Spleen (tissue), 11 donors: ENCODE data around the gene KANSL1. TPM values are rescaled to one million over a fixed set of nuclear protein-coding genes. Genes with fewer than 3 reads are reported as not detected.

Experiments used
- DNase-seq: peaks from one replicate; pipeline ENCODE4 v3.0.0-alpha.2; 2020
- H3K27ac ChIP-seq, 8 donors: fragments of 200-600 bp; sonication (generic) in 7 of 8; 1 replicate in 4 of 8; 2 replicates in 4 of 8; pipeline versions ENCODE4 v1.5.0 to v1.8.0; 2016 to 2021; ENCODE audit warnings: inconsistent platforms in 4 of 8, mild to moderate bottlenecking in 4 of 8, moderate library complexity in 1 of 8
- H3K27me3 ChIP-seq, 7 donors: fragments of 200-600 bp; sonication (generic) in 6 of 7; replicated peaks in 1 of 7; 1 replicate in 4 of 7; 2 replicates in 3 of 7; pipeline versions ENCODE4 v1.5.0 to v1.8.0; 2016 to 2021; ENCODE audit warnings: inconsistent platforms in 3 of 7, mild to moderate bottlenecking in 1 of 7
- H3K36me3 ChIP-seq, 6 donors: fragments of 200-600 bp; sonication (generic) in 5 of 6; 1 replicate in 4 of 6; 2 replicates in 2 of 6; pipeline versions ENCODE4 v1.5.0 to v1.8.0; 2016 to 2021; ENCODE audit warnings: inconsistent platforms in 2 of 6
- H3K4me1 ChIP-seq, 6 donors: fragments of 200-600 bp; sonication (generic) in 5 of 6; 1 replicate in 3 of 6; 2 replicates in 3 of 6; pipeline versions ENCODE4 v1.5.0 to v1.8.0; 2016 to 2021; ENCODE audit warnings: inconsistent platforms in 3 of 6
- H3K4me3 ChIP-seq, 8 donors: fragments of 200-600 bp; sonication (generic) in 7 of 8; 1 replicate in 4 of 8; 2 replicates in 4 of 8; pipeline versions ENCODE4 v1.5.0 to v1.8.0; 2016 to 2021; ENCODE audit warnings: inconsistent platforms in 4 of 8, mild to moderate bottlenecking in 4 of 8, moderate library complexity in 2 of 8
- H3K9me3 ChIP-seq, 8 donors: fragments of 200-600 bp; sonication (generic) in 7 of 8; 1 replicate in 4 of 8; 2 replicates in 4 of 8; pipeline versions ENCODE4 v1.5.0 to v1.8.0; 2016 to 2021; ENCODE audit warnings: inconsistent platforms in 4 of 8
- CTCF ChIP-seq, 11 experiments: fragments of 200-600 bp in 7 of 11; fragments of 450-650 bp in 4 of 11; sonication (generic) in 4 of 11; IDR thresholded peaks in 8 of 11; conservative IDR thresholded peaks in 3 of 11; 1 replicate in 7 of 11; 2 replicates in 4 of 11; pipeline versions ENCODE4 v1.4.0 to v1.8.0; 2016 to 2021; ENCODE audit warnings: antibody characterized with exemption in 11 of 11, inconsistent platforms in 4 of 11, mild to moderate bottlenecking in 1 of 11
- POLR2A ChIP-seq, 3 donors: fragments of 450-650 bp; IDR thresholded peaks; one replicate each; pipeline ENCODE4 v1.5.1; 2017; ENCODE audit warnings: antibody characterized with exemption in 3 of 3, mild to moderate bottlenecking in 1 of 3
- POLR2AphosphoS5 ChIP-seq, 3 donors: sonication (generic); formaldehyde crosslinking; IDR thresholded peaks; one replicate each; pipeline ENCODE4 v1.5.1; 2017; ENCODE audit warnings: antibody characterized with exemption in 3 of 3
- WGBS, 5 donors: extraction: QIAGEN DNeasy Blood & Tissue Kit in 3 of 5; methylation state at CpG; one replicate each; pipeline versions ENCODE4 v1.1.5 to v1.1.7; 2013 to 2018; 5-methylcytosine and 5-hydroxymethylcytosine counted together
- intact Hi-C: fragments of 100-400 bp; cut with DNase I; formaldehyde crosslinking; loops from one replicate; pipeline ENCODE4 v1.15.0; 2023; ENCODE audit warnings: low total_unique reads
- polyA plus RNA-seq, 3 donors: library from polyadenylated mRNA; stranded (reverse); fragments of 200-250 nt; gene quantifications; one replicate each; pipeline ENCODE4 v1.2.1, GENCODE V29; 2013
- total RNA-seq, 7 donors: library from RNA; depleted of rRNA in 3 of 7; stranded (reverse); fragments of >200 nt in 3 of 7; fragmentation: NEBNext Ultra II Directional in 4 of 7; extraction: Animal tissue kit (Norgen Biotek cat#: 25700) in 4 of 7; gene quantifications; one replicate each; pipeline versions ENCODE4 v1.1.0 to v1.2.1, GENCODE V29; 2016 to 2021
- donor health status: healthy with polysubstance abuse.
- donor health status: DM: no; HTN: no; CAD: no; lungs with moderate emphysema.
- donor health status: DM: no; HTN: no; CAD: no.
- donor health status: Bipolar disorder and iron deficiency.
- donor health status: healthy.
- donor health status: DM: no; HTN: no; CAD: no.
- donor health status: DM: yes; HTN: yes; CAD: no.

KANSL1 gene
- total and polyA plus RNA-seq, 10 donors, result 10.9 to 173 (median 116) TPM

GRCh38 chr17:46125831-46126230 is 67.4 kb downstream of the KANSL1 start:
- no peak for TF ChIP-seq POLR2A (IDR thresholded peaks at IDR 0.05)
- no peak for TF ChIP-seq CTCF (IDR thresholded peaks at IDR 0.05 in 8 of 11, conservative IDR thresholded peaks at IDR 0.05 in 3 of 11)
- no peak for TF ChIP-seq POLR2AphosphoS5 (IDR thresholded peaks at IDR 0.05)
- WGBS, 5 donors, result 92 to 98% (median 97%) methylated on average over 6 of the region's 6 CpGs

GRCh38 chr17:46124695-46125592 is 68.3 kb downstream of the KANSL1 start:
- intact Hi-C loops, result no loop called here

More at GRCh38 chr17:46125831-46126230, 67.4 kb downstream of the KANSL1 start:
- Histone ChIP-seq H3K36me3 (peaks cover 0 to 11% (median 0%) of the 10 kb centered on the region in 6 donors), H3K27ac (no peak overlapping the region), H3K9me3 (no peaks in the 10 kb centered on the region), H3K27me3 (no peaks in the 10 kb centered on the region), H3K4me3 (no peak overlapping the region), H3K4me1 (peaks cover 22 to 99% (median 71%) of the 10 kb centered on the region in 6 donors)
- DNase-seq, result no peak
- intact Hi-C loops, result no loop called here

GRCh38 chr17:46123607-46124006 is 69.6 kb downstream of the KANSL1 start:
- Histone ChIP-seq H3K4me1 (peaks cover 22 to 99% (median 66%) of the 10 kb centered on the region in 6 donors), H3K27me3 (no peaks in the 10 kb centered on the region), H3K27ac (no peak overlapping the region), H3K4me3 (no peak overlapping the region), H3K36me3 (peaks cover 0 to 11% (median 0%) of the 10 kb centered on the region in 6 donors), H3K9me3 (no peaks in the 10 kb centered on the region)
- intact Hi-C loops, result no loop called here
- WGBS, 5 donors, result 80 to 93% (median 90%) methylated on average over 3 of the region's 3 CpGs
- TF ChIP-seq POLR2A (IDR thresholded peaks at IDR 0.05) (no peak), CTCF (IDR thresholded peaks at IDR 0.05 in 8 of 11, conservative IDR thresholded peaks at IDR 0.05 in 3 of 11) (no peak), POLR2AphosphoS5 (IDR thresholded peaks at IDR 0.05) (no peak)
- no peak for DNase-seq

More at GRCh38 chr17:46124695-46125592, 68.3 kb downstream of the KANSL1 start:
- Histone ChIP-seq H3K36me3 (peaks cover 0 to 11% (median 0%) of the 10 kb centered on the region in 6 donors), H3K27me3 (no peaks in the 10 kb centered on the region), H3K4me3 (no peak overlapping the region), H3K4me1 (peaks cover 22 to 99% (median 70%) of the 10 kb centered on the region in 6 donors), H3K27ac (no peak overlapping the region), H3K9me3 (no peaks in the 10 kb centered on the region)
- WGBS, 5 donors, result 72 to 92% (median 86%) methylated on average over 7 of the region's 7 CpGs
- no peak for TF ChIP-seq POLR2AphosphoS5 (IDR thresholded peaks at IDR 0.05)
- TF ChIP-seq POLR2A (IDR thresholded peaks at IDR 0.05), result no peak
- no peak for TF ChIP-seq CTCF (IDR thresholded peaks at IDR 0.05 in 8 of 11, conservative IDR thresholded peaks at IDR 0.05 in 3 of 11)
- no peak for DNase-seq

- Histone ChIP-seq H3K27me3 (no peaks in the 10 kb centered on the region), H3K4me3 (no peak overlapping the region), H3K36me3 (peaks cover 0 to 11% (median 0%) of the 10 kb centered on the region in 6 donors), H3K4me1 (peaks cover 27 to 98% (median 67%) of the 10 kb centered on the region in 6 donors), H3K9me3 (no peaks in the 10 kb centered on the region), H3K27ac (peak overlapping the region in 3 of 8 donors; percentile 17 to 41 (median 35))
- TF ChIP-seq POLR2A (IDR thresholded peaks at IDR 0.05) (no peak), CTCF (IDR thresholded peaks at IDR 0.05 in 8 of 11, conservative IDR thresholded peaks at IDR 0.05 in 3 of 11) (no peak), POLR2AphosphoS5 (IDR thresholded peaks at IDR 0.05) (no peak)
- DNase-seq, result no peak
- intact Hi-C loops, result no loop called here
- 88 to 92% (median 90%) methylated on average over 6 of the region's 6 CpGs for WGBS, 5 donors
Observed at GRCh38 chr17:46122486-46122871, 70.8 kb downstream of the KANSL1 start.
